Neural cell (in vitro differentiated cells): ENCODE measurements around the gene MMP20.

Experiments
- CTCF ChIP-seq: fragments of 450-650 bp; IDR thresholded peaks from 2 replicates; pipeline ENCODE4 v1.5.1; 2014; ENCODE audit warnings: antibody characterized with exemption, mild to moderate bottlenecking, moderate library complexity; ENCODE audit not compliant: poor library complexity, severe bottlenecking
- EP300 ChIP-seq: fragments of 450-650 bp; conservative IDR thresholded peaks from 2 replicates; pipeline ENCODE4 v1.6.1; 2014; ENCODE audit warnings: antibody characterized with exemption, mild to moderate bottlenecking, moderate library complexity; ENCODE audit not compliant: poor library complexity, severe bottlenecking
- EZH2 ChIP-seq: fragments of 200-600, 300-800 bp; shearing (Covaris generic), sonication (generic); IDR thresholded peaks from 2 replicates; pipeline ENCODE4 v1.6.1; 2014; ENCODE audit warnings: antibody characterized with exemption, low read length, borderline replicate concordance, mild to moderate bottlenecking; ENCODE audit not compliant: insufficient read depth, poor library complexity, severe bottlenecking
- MXI1 ChIP-seq: fragments of 450-650 bp; conservative IDR thresholded peaks from 2 replicates; pipeline ENCODE4 v1.6.1; 2014; ENCODE audit warnings: antibody characterized with exemption, mild to moderate bottlenecking; ENCODE audit not compliant: poor library complexity, severe bottlenecking
- POLR2AphosphoS5 ChIP-seq: IDR thresholded peaks from 2 replicates; pipeline ENCODE4 v1.6.1; 2012
- RAD21 ChIP-seq: fragments of 450-650 bp; conservative IDR thresholded peaks from 2 replicates; pipeline ENCODE4 v1.6.1; 2014; ENCODE audit warnings: antibody characterized with exemption, mild to moderate bottlenecking, moderate library complexity
- REST ChIP-seq: IDR thresholded peaks from 2 replicates; pipeline ENCODE4 v1.6.1; 2012; ENCODE audit warnings: borderline replicate concordance
- SMC3 ChIP-seq: fragments of 450-650 bp; conservative IDR thresholded peaks from 2 replicates; pipeline ENCODE4 v1.6.1; 2014; ENCODE audit warnings: antibody characterized with exemption, mild to moderate bottlenecking, moderate library complexity; ENCODE audit not compliant: poor library complexity
- TAF1 ChIP-seq: IDR thresholded peaks from 2 replicates; pipeline ENCODE4 v1.6.1; 2012; ENCODE audit warnings: low read depth

- TF ChIP-seq CTCF (peak; percentile 53), EP300 (no peak), POLR2AphosphoS5 (no peak), MXI1 (no peak), EZH2 (no peak), TAF1 (no peak), RAD21 (peak; percentile 56), REST (no peak), SMC3 (peak; percentile 36)
These were observed 41.3 kb upstream of the MMP20 start for GRCh38 chr11:102666331-102666957.
